Cardiac muscle cell (in vitro differentiated cells and primary cell): ENCODE data around the gene ATXN1L. TPM values are rescaled to one million over a fixed set of nuclear protein-coding genes. Genes with fewer than 3 reads are reported as not detected.
A peak's percentile ranks its signal among the peaks of the same experiment; 100 is the strongest.

Source experiments
- DNase-seq, 2 donors: peaks; one replicate each; pipeline versions ENCODE4 v3.0.0 to v3.0.0-alpha.2; 2010 to 2017; ENCODE audit warnings: low read depth in 1 of 2, low spot score in 1 of 2
- H3K27ac ChIP-seq: fragments of 200-600 bp; sonication (generic); 2 replicates; pipeline ENCODE4 v1.5.1; 2016
- H3K27me3 ChIP-seq: fragments of 200-600 bp; sonication (generic); 2 replicates; pipeline ENCODE4 v1.6.0; 2016; ENCODE audit warnings: control low read depth
- H3K36me3 ChIP-seq: fragments of 200-600 bp; sonication (generic); 2 replicates; pipeline ENCODE4 v1.5.1; 2016; ENCODE audit warnings: control low read depth
- H3K4me1 ChIP-seq: fragments of 200-600 bp; sonication (generic); 2 replicates; pipeline ENCODE4 v1.8.1; 2017; ENCODE audit warnings: low read depth, mild to moderate bottlenecking, mixed run types
- H3K4me3 ChIP-seq: fragments of 200-600 bp; sonication (generic); 2 replicates; pipeline ENCODE4 v1.5.1; 2016; ENCODE audit warnings: mild to moderate bottlenecking
- H3K9me3 ChIP-seq: fragments of 200-600 bp; sonication (generic); 2 replicates; pipeline ENCODE4 v1.5.1; 2017; ENCODE audit warnings: low read depth, mild to moderate bottlenecking, control low read depth
- CTCF ChIP-seq: IDR thresholded peaks from 2 replicates; pipeline ENCODE4 v1.5.1; 2012; ENCODE audit warnings: low read depth, mild to moderate bottlenecking, low read length
- polyA plus RNA-seq: library from polyadenylated mRNA; unstranded; fragments of >200 nt; fragmentation: Nextera tagmentation; extraction: Ambion mirVana; gene quantifications from 2 replicates; pipeline ENCODE4 v1.2.1, GENCODE V29; 2016
- total RNA-seq: library from RNA; depleted of rRNA; stranded (reverse); fragments of >200 nt; gene quantifications from 2 replicates; pipeline ENCODE4 v1.2.3, GENCODE V29; 2016

The ATXN1L gene
- total and polyA plus RNA-seq, 2 experiments from 2014 or later, result 6.8 to 20.9 TPM

DNA sequence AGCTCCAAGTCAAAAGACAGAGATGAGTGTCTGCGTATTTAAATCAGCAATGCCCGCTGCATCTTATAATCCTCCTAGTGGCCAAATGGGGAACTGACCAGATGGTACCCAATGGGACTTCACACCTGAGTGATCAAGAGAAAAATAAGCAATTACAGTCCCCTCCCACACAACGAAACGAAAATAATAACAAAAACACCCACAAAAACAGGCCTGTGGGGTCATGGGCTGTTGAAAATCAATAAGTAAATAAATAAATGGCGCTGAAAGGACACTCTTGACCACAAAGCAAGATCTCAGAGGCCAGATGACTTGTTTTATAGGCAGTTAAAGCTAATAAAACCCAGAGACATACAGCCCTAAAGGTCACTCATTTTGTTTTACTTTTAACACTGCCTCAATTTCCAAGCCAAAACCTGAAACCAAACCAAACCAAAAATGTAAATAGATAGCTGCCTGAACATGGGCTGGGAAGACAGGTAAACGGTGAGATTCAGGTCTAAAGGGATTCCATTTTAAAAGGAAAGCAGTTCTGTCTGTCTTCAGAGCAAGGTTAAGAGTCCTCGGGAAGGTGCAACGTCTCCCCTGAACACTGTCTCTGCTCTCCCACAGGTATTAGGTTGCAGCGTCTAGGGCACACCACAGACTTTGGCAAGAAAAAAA, 36.9 kb downstream of the ATXN1L start:
- Histone ChIP-seq H3K27me3 (no peaks in the 10 kb centered on the region), H3K9me3 (no peaks in the 10 kb centered on the region), H3K4me1 (peaks cover 7% of the 10 kb centered on the region), H3K27ac (peak overlapping the region; percentile 91), H3K4me3 (peak overlapping the region; percentile 95), H3K36me3 (peaks cover 21% of the 10 kb centered on the region)
- TF ChIP-seq CTCF, result peak; percentile 90
- peak; percentile 79 to 82 for DNase-seq

GRCh38 chr16:71883168-71883848, 37.5 kb downstream of the ATXN1L start:
- H3K4me1 ChIP-seq, result peaks cover 7% of the 10 kb centered on the region
- H3K27me3 ChIP-seq, result no peaks in the 10 kb centered on the region
- H3K27ac ChIP-seq, result peak overlapping the region; percentile 91
- no peaks in the 10 kb centered on the region for H3K9me3 ChIP-seq
- H3K36me3 ChIP-seq, result peaks cover 18% of the 10 kb centered on the region
- H3K4me3 ChIP-seq, result peak overlapping the region; percentile 95
- DNase-seq, result peak; percentile 11 to 69
- TF ChIP-seq CTCF, result no peak

DNA sequence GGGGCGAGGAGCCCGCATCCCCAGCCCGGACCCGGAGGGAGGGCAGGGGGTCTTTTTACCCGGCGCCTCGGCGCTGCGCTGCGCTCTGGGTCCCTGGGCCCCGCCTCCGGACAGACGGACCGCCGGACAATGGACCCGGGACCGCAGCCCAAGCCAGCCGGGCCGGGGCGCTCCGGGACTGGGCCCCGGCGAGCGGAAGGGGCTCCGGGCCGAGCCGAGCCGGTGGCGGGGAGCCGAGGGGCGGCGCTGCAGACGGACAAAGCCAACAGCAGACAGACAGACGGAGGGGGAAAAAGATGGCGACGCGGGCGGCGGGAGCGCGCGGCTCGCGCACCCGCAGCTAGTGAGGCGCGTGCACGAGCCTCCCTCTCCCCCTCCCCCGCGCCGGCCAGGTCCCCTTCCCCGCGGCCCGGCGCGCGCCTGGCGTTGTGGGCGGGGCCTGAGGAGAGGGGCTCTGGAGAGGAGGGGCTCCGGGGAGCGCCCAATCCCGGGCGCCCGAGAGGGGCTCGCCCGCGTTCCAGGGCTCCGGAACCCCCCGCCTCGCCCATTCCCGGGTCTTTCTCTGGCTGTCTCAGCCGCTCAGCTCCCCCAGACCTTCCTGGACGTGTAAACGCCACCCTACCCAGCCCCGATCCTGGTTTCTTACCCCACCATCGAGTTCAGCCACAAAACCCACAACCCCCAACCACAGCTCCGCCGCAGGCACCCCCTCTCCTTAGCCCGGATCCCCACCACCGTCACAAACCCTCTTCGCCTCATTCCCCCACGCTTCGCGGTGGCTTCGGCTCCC, 38.3 kb downstream of the ATXN1L start, which contains the start of gene ZNF821:
Gene ZNF821 (minus strand): TSS at position 334 of the 790 bp plus-strand sequence. CDS start 4,236 bp downstream, outside the sequence.
- peak; percentile 77 to 97 for DNase-seq
- Histone ChIP-seq H3K4me3 (peak within 1 kb of the TSS; percentile 95), H3K9me3 (no peaks in the 10 kb centered on the region), H3K27ac (peak within 1 kb of the TSS; percentile 91), H3K36me3 (peaks cover 15% of the 10 kb centered on the region), H3K27me3 (no peaks in the 10 kb centered on the region), H3K4me1 (peaks cover 7% of the 10 kb centered on the region)
- peak; percentile 41 for TF ChIP-seq CTCF

DNA sequence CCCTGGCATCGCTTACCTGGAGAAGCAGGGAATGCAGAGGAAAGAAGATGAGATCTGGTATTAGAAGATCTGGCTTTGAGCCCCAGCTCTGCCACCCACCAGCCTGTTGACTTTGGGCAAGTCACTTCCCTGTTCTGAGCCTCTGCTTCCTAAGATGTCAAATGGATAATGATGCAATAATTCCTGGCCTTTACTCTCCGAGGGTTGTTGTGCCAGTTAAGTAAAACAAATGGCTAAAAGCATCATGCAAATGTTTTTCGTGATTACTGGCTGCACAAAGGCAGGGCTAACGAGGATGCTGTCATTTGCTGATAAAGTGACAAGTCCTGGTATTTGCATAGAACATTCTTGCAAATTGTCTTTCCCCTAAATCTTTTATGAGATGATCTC, 39.5 kb downstream of the ATXN1L start:
- no peak for DNase-seq
- H3K27ac ChIP-seq, result no peak overlapping the region
- H3K9me3 ChIP-seq, result no peaks in the 10 kb centered on the region
- H3K4me3 ChIP-seq, result no peak overlapping the region
- no peak for TF ChIP-seq CTCF
- peaks cover 9% of the 10 kb centered on the region for H3K36me3 ChIP-seq
- no peaks in the 10 kb centered on the region for H3K27me3 ChIP-seq
- peaks cover 7% of the 10 kb centered on the region for H3K4me1 ChIP-seq

DNA sequence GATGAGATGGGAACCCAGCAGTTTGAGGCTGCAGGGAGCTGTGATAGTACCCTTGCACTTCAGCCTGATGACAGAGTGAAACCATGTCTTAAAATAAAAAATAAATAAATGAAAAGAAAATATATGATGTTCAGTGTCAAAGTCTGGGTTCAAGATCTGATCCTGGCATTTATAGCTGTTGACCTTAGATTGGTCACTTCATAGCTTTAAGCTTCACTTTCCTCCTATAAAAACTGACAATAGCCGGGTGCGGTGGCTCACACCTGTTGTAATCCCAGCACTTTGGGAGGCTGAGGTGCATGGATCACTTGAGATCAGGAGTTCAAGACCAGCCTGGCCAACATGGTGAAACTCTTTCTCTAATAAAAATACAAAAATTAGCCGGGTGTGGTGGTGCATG, 43.4 kb downstream of the ATXN1L start:
- H3K36me3 ChIP-seq, result no peaks in the 10 kb centered on the region
- H3K4me1 ChIP-seq, result no peaks in the 10 kb centered on the region
- H3K27ac ChIP-seq, result no peak overlapping the region
- H3K4me3 ChIP-seq, result no peak overlapping the region
- TF ChIP-seq CTCF, result no peak
- H3K9me3 ChIP-seq, result no peaks in the 10 kb centered on the region
- DNase-seq, result no peak
- no peaks in the 10 kb centered on the region for H3K27me3 ChIP-seq
